NCI-H510A treated with DMSO at 0.1 percent for 48 hours (cell line): Measurements from ENCODE around the gene TMEM255B.
"Not testable (repeated sequence)": the region's sequence is repeated elsewhere in the genome, so short reads cannot be mapped to it uniquely, and the experiment has no call there.

Source experiments
- DNase-seq: peaks from one replicate; lab custom pipeline; 2025; lab: John Stamatoyannopoulos, UW

Gene TMEM255B

DNA sequence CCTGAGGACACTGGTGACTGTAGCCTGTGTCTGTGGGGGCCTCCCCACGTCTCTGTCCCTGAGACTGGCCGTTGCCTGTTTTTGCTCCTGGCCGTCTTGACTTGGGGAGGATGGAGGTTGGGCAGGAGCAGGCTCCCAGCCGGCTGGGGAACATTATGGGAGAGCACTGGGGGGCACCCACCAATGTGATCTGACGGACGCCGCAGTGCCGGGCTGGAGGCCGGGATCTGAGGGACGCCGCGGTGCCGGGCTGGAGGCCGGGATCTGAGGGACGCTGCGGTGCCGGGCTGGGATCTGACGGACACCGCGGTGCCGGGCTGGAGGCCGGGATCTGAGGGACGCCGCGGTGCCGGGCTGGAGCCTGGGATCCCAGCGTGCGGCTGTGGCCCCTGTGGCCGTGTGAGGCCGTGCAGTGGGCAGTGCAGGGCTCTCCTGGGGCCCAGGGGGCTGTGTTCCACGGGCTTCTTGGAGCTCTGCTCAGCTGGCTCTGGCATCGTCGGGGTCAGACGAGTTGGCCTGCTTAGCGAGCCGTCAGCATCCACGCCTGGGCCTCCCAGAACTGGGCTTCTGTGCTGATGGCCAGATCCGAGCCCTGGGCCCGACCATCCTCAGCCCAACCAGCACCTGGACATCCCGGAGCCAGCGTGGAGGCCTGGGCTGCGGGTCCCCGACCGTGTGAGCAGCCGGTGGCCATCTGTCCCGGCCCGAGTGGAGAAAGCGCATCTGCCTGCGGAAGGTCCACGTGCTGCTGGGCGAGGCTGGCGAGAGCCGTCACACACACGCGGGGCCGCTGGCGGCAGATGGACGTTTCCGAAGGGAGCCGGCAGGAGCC, 59.0 kb downstream of the TMEM255B start:
- no peak for DNase-seq

DNA sequence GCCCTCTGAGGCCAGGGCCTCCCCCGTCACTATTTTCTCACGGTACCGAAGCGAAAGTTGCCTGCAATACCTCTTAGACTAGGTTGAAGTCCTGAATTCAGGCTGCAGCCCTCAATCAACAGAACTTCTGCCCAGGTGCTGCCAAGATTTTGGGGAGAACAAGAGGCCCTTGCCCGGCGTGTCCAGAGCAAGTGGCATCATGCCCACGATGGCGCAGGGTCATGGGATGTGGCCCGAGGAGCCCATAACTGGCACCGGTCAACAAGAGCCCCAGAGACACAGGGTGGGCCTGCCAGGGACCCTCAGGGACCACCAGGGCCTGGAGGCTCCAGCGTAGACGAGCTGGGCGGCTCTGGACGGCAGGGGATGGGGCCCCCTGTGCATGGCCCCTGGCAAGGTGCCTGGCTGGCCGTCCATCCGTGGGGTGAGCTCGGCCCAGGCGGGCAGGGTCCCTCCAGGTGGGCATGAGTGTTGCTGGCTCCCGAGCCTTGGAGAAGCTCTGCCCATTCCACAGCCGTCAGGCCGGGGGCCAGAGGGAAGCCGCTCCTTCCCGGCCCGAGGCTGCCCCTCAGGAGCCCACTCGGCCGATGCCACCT, 59.8 kb downstream of the TMEM255B start:
- no peak for DNase-seq

DNA sequence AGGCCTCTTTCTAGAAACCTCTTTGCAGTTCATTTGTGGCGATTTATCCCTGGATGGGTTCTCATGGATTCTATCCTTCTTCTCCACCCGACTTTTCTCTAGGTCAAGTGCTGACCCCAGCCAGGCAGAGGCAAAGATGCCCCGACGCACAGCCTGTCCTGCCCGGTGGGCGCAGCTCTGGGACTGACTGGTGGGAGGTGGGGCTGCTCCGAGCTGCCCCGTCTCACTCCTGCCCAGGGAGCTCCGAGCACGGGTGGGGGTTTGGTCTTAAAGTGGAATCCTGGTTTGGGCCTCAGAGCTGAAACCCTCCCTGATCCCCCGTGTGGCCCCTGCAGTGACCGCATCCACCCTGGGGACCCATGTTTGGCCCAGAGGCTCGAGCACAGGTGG, 60.3 kb downstream of the TMEM255B start:
- DNase-seq, result no peak

DNA sequence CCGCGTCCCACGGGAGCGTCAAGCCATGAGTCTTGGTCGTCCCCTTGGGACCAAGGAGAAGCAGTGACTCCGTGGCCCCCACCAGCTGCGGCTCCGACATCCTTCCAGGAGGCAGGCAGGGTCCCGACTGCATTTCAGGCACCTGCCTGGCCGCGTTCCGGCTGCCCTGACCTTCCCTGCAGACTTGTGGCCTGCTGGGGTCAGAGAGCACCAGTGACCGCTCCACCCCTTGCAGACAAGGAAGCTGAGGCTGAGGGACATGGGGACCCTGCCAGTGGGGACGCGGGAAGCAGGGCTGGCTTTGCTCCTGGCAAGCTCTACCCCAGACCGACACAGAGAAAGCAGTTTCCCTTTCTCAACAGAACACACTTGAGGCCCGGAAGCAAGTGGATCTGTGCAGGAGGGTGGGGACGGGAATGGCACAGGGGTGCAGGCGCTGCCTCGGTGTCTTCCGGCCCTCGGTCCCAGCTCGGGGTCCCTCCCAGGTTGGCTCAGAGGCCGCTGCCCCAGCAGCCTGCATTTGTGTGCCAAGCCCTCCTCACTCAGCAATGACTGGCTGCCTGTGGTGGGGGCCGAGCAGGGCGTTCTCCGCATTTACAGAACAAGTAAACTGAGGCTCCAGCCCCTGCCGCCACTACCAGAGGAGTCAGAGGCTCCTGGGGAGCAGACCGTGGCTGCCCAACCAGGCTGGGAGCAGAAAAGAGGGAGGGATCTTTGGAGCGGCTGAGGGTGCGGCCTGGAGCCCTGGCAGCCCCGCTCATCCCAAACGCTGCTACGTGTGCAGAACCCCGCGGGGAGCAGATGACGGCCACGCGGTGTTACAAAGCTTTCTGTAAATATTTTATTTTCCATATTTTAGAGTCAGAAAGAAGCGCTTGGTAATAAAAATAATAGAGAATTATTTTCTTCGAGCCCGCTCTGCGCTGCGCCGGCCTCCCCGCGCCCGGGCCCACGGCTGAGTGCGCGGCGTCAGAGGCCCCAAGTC, 61.0 kb downstream of the TMEM255B start:
- no peak for DNase-seq

DNA sequence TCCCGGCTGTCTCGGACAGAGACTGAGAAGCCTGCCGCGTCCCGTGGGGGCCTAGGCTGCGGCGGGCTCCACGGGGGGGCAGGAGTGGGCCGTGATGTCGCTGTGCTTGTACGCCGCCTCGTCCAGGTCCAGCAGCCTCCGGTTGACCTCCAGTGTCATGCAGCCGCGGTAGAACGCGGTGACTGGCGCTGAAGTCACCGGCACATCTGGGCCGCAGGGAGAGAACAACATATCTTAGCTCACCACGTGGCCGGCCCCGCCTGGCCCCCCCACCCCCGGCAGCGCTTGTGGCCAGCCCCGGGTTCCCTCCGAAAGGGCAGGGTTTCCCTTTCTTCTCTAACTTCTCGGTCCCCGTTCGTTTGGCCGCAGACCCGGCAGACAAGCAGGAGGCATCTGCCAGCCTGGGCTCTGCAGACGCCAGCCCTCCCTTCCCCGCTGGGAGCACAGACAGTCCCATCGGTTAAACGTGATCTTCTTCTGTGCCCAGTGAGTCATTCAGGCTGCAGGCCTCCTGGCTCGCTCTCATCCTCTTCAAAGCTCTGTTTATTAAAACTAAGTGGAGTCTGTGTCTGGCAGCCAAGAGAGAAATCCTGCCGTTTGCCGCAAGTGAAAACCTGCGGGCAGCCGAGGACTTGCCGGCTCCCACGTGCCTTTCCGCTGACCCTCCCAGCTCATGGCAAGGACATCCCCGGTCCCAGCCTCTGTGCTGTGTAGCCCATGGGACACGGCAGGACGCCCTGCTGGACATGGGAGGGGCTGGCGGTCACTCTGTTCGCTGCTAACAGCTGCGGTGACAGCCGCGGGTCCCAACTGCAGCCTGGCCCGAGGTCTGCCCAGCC, 62.0 kb downstream of the TMEM255B start:
- DNase-seq, result peak; percentile 70

DNA sequence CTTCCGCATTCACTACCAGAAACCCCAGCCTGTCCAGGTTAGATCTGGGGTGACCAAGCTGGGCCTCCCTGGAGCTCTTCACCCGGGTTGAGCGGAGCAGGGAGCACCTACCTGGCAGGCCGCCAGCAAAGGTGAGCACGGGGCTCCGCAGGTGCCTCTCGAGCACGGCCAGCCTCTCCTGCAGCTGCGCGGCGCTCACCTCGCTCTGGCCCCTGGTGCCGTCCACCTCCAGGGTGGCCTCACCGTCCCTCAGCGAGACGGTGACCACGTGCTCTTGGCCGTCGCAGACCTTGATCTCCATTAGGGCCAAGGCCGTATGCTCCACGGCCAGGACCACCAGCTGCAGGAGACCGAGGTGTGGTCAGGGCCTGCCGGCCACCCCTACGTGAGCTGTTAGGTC, 62.8 kb downstream of the TMEM255B start:
- DNase-seq, result no peak

DNA sequence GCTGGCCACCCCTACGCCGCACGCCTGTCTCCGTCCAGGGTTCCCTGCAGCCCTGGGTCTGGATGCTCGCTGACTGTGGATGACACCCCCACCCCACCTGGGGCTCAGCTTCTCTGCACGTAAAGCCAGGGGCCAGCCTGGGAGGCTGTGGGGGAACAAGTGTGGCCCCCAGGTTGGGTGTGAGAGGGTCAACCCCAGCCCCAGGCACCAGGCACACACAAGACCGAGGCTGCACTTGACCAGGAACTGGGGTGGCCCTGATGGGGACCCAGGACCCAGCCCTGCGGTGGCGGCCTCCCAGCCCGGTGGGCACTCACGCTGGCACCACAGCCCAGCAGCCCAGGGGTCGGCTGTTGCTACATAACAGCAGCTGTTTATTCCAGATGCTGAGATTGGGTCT, 63.2 kb downstream of the TMEM255B start:
- DNase-seq, result no peak

DNA sequence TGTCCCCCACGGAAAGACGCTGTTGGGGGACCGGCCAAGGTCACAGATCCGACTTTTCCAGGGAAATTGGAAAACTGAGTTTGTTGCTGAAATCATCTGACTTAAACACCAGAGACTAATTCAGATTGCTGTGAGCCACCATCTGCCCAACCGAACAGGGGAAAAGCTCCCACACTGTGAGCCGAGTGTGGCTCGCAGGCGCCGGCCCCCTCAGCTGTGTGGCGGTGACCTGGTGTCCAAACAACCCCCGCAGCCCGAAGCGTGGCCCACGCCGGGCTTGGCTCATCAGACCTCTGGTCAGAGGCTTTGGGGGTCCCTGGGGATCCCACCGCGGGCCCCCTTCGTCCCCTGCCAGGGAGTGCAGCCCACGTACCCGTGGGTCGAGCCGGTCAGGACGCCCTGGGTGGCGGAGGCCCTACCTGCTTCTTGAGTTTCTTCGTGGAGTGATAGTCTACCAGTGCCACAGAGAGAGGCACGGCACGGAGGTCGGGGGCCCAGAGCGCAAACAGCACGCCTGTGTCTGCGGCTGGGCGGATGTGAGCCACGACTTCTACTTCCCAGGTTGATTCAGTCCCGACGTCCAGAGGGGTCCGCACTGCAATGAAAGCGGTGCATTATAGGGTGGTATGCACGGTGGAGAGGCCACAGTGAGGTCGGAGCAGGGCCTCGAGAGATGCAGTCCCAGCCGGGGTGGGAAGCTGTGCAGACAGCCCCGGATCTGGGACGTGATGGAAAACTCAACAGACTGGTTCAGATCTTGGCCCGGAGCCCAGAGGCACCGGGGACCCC, 64.1 kb downstream of the TMEM255B start:
- DNase-seq, result no peak

DNA sequence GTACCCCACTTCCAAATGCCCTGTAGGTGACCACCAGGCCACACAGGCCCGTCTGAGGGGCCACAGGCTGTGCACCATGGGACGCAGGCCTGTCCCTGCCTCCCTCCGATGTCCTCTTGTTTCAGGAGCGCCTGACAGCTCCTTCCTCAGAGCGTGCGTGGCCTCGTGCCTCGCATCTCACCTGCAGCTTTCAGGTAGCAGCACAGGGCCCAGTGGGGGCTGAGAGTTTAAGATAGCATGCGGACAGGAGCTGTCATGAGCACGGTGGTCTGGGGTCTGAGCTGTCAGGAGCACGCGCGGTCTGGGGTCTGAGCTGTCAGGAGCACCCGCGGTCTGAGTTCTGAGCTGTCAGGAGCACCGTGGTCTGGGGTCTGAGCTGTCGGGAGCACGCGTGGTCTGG, 64.7 kb downstream of the TMEM255B start:
- no peak for DNase-seq

DNA sequence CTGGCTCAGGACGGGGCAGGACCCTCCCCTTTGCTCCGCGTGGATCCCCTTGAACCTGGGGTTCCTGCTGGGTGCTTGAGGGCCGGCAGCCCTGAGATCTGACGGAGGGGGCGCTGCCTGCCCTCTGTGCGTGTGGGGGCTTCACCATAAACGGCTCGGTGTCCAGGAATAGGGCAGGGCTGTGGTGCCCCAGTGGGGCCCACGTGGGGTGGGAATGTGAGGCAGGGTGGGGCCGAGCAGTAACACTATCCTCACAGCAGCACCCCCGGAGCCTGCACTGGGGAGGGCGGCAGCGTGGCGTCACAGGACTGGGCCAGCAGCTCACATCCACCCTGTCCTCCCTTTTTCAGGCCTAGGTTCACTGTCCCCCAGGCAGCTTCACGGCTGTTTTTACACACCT, 66.8 kb downstream of the TMEM255B start:
- DNase-seq, result no peak

DNA sequence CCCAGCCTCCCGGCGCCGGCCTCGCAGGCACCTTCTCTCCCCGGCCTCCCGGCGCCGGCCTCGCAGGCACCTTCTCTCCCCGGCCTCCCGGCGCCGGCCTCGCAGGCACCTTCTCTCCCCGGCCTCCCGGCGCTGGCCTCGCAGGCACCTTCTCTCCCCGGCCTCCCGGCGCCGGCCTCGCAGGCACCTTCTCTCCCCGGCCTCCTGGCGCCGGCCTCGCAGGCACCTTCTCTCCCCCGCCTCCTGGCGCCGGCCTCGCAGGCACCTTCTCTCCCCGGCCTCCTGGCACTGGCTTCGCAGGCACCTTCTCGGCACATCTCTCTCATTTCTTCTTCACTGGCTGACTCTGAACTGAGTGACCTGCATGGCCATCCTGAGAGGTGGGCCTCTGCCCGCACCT, 67.4 kb downstream of the TMEM255B start:
- DNase-seq, result not testable (repeated sequence)

DNA sequence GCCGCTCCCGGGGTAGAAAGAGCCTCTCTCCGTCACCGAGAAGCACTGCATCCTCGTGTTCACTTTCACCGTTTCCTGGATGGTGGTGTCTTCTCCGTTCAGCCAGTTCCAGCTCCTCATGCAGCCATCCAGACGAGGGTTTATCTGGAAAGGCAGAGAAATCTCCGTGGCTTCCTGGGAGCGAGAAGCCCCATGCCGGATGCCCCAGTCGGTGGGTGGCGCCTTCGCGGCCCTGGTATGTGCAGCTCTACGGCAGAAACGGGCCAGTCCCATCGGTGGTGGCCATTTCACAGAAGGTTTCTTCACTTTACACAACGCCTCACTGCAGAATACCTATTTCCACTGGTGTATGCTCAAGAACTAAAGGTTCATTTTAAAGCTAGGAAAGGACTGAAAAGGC, 68.0 kb downstream of the TMEM255B start:
- no peak for DNase-seq

DNA sequence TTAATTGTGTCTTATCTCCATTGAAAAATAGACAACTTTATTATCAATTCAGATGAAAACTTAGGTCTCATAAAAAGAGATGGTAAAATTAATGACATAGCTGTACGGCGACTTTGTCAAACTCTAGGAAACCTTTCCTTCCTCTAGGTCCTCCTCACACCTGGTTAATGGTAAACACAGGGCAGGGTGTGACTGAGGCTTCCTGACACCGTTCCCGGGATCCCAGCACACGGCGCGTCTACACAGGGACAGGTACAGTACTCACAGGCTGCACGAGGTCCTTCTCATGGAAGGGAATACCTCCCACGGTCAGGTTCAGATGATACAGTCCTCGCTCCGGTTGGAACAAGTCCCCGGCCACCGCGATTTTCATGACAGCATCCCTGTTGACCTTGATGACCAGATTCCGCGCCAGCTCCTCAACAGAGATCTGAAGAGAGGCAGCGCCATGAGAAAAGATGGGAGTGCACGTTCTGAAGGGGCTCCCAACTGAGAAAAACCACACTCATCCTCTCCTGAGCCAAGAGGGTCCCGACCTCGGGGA, 69.3 kb downstream of the TMEM255B start:
- DNase-seq, result no peak

DNA sequence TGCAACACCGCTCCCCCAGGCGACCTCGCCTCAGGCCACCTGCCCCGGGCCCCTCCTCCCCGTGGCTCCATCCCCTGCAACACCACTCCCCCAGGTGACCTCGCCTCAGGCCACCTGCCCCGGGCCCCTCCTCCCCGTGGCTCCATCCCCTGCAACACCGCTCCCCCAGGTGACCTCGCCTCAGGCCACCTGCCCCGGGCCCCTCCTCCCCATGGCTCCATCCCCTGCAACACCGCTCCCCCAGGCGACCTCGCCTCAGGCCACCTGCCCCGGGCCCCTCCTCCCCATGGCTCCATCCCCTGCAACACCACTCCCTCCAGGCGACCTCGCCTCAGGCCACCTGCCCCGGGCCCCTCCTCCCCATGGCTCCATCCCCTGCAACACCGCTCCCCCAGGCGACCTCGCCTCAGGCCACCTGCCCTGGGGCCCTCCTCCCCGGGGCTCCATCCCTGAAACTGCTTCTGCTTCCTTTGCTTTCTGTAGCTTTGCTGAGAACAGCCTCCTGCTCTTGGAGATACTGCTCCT, 71.5 kb downstream of the TMEM255B start:
- not testable (repeated sequence) for DNase-seq

DNA sequence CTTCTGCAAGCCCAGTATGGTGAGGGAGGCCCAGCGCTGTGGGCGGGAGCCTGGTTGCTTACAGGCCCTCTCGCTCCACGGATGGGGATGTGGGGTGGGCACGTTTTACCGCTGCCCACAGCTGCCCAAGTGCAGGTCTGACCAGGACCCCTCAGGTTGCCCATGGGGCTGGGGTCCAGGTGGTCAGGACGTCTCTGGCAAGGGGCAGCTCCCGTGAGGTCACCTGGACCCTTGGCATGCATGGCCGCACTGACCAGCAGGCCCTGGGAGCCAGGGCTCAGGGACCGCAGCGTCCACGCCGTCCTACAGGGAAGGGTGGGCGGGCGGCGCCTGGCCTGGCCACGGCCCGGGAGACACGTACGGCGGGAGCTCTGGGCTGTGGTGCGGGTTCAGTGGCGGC, 72.0 kb downstream of the TMEM255B start:
- no peak for DNase-seq

DNA sequence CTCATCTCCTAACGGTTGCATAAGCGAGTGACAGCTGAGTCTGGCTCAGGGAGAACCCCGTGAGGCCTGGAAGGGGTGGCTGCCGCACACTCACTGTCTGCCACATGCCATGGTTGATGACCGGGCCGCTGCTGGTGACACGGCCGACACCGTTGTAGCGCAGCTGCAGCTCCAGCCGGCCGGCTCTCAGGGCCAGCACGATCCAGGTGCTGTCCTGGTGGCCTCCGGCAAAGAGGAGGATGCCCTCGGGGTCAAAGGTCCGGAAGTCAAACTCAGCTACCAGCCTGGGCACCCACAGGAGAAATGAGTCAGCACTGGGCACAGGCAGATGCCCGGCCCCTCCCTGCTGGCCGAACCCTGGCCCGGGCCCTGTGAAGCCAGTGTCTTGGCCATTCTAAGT, 73.2 kb downstream of the TMEM255B start:
- DNase-seq, result no peak

DNA sequence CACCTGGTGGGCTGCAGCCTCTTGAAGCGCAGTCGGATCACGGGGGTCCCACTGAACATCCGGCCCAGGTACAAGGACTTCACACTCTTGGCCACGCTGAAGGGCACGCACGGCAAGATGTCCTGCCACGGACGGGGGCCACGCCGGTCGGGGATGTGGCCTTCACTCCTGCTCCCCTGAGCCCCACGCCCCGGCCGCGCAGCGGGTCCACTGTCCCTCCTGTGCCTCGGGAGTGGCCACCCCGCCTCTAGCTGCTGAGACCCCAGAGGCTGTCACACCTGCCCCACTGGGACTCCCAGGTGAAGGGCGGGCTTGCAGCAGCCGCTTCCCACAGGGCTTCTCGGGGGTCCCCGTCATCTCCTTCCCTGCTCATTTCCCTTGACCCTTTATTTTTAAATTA, 73.6 kb downstream of the TMEM255B start:
- no peak for DNase-seq

DNA sequence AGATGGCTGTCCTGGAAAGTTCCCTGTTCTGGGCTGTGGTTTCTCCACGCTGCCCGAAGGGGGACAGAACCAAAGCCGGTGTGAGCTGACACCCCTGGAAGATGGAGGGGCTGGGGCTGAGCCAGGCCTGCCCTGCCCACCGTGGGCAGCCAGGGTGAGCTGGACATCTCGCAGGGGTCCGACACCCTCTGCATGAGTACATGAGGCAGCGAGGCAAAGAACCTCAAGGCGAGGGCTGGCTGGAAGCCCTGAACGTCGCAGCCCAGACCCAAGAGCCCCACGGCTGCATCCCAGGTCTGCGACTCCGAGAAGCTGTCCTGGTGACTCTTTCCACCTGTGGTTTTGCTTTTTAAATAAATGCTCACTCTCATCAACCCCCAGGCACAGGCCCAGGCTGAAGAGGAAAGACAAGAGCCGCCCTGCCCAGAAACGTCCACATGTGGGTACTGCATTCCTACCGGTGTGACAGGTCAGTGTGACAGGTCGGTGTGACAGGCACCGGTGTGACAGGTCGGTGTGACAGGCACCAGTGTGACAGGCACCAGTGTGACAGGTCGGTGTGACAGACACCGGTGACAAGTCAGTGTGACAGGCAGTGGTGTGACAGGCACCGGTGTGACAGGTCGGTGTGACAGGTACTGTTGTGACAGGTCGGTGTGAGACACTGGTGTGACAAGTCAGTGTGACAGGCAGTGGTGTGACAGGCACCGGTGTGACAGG, 74.2 kb downstream of the TMEM255B start:
- DNase-seq, result no peak

DNA sequence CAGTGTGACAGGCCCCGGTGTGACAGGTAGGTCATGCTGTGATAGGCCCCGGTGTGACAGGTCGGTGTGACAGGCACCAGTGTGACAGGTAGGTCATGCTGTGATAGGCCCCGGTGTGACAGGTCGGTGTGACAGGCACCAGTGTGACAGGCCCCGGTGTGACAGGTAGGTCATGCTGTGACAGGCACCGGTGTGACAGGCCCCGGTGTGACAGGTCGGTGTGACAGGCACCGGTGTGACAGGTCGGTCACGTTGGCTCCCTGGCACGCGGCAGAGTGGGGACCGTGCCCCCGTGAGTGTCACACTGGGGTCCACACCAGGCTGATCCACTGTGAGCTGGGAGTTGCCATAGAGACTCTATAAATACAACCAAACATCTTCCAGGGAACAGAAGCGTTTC, 75.0 kb downstream of the TMEM255B start:
- DNase-seq, result not testable (repeated sequence)
